CD4-positive, alpha-beta T cell treated with Interleukin-2 at 100 ng/mL for 4 hours (primary cell): Measurements from ENCODE around the gene PSMF1.
A peak's percentile ranks its signal among the peaks of the same experiment; 100 is the strongest.

Source experiments
- DNase-seq: peaks from one replicate; pipeline ENCODE4 v3.0.0-alpha.2; 2020; ENCODE audit warnings: low spot score

PSMF1 gene

GRCh38 chr20:1118336-1119127, at the start of gene PSMF1:
TSS of gene PSMF1 (plus strand) at chr20:1118602. CDS start at chr20:1118774, 172 bp downstream.
- DNase-seq = peak; percentile 94

- DNase-seq = no peak
These were observed 46.1 kb upstream of the PSMF1 start for GRCh38 chr20:1072258-1072657.

GRCh38 chr20:1075616-1076015, 42.8 kb upstream of the PSMF1 start:
- no peak for DNase-seq

- DNase-seq = no peak
These were observed 36.5 kb upstream of the PSMF1 start for GRCh38 chr20:1081891-1082290.

GRCh38 chr20:1083431-1084080, 34.8 kb upstream of the PSMF1 start:
- DNase-seq = no peak

GRCh38 chr20:1085492-1086276, 32.7 kb upstream of the PSMF1 start:
- no peak for DNase-seq

- DNase-seq = no peak
These were observed 31.9 kb upstream of the PSMF1 start for GRCh38 chr20:1086277-1087213.

GRCh38 chr20:1087311-1087905, 31.0 kb upstream of the PSMF1 start:
- DNase-seq = no peak

GRCh38 chr20:1094751-1095150, 23.7 kb upstream of the PSMF1 start:
- DNase-seq = no peak

- no peak for DNase-seq
These were observed 16.9 kb upstream of the PSMF1 start for GRCh38 chr20:1101533-1101932.

- no peak for DNase-seq
These were observed 16.4 kb upstream of the PSMF1 start for GRCh38 chr20:1102016-1102415.

GRCh38 chr20:1103751-1104150, 14.7 kb upstream of the PSMF1 start:
- no peak for DNase-seq

GRCh38 chr20:1105599-1106194, 12.7 kb upstream of the PSMF1 start:
- DNase-seq = no peak

GRCh38 chr20:1107176-1107575, 11.2 kb upstream of the PSMF1 start:
- DNase-seq = no peak

GRCh38 chr20:1108437-1108920, 9.9 kb upstream of the PSMF1 start:
- DNase-seq = peak; percentile 58

- DNase-seq = no peak
These were observed 5.5 kb upstream of the PSMF1 start for GRCh38 chr20:1112908-1113307.

GRCh38 chr20:1118004-1118335, 432 bp upstream of the PSMF1 start:
- DNase-seq = no peak

- DNase-seq = no peak
These were observed 715 bp downstream of the PSMF1 start for GRCh38 chr20:1119128-1119505.

GRCh38 chr20:1119524-1119923, 1.1 kb downstream of the PSMF1 start:
- no peak for DNase-seq

GRCh38 chr20:1121429-1121828, 3.0 kb downstream of the PSMF1 start:
- DNase-seq = no peak
